ENCODE results near the gene TTYH3. TPM values are rescaled to one million over a fixed set of nuclear protein-coding genes. Genes with fewer than 3 reads are reported as not detected.

TTYH3 gene
- total RNA-seq, 1 experiment from 2014 or later: 187 TPM

DNA sequence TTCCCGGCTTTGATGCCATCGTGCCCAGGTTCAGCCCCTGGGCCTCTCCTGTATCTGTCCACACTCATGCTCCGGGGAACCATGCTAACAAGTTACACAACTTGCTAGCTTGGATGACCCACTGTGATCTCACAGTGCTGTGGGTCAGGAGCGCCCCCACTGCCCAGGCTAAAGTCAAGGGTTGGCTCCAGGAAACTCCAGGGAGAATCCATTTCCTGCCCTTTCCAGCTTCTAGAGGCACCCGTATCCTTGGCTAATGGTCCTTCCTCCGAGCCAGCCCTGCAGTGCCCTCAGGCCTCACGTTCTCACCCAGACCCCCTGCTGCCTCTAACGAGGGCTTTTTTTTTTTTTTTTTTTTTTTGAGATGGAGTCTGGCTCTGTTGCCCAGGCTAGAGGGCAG, 75.7 kb downstream of the TTYH3 start:
- peaks cover 10% of the 10 kb centered on the region for H3K4me1 Mint-ChIP-seq (ENCODE audit: low read depth, unreplicated experiment)
- H3K27ac Mint-ChIP-seq (ENCODE audit: unreplicated experiment): no peak overlapping the region
- H3K4me3 Mint-ChIP-seq (ENCODE audit: low read depth, unreplicated experiment): no peak overlapping the region
- no TSS peak for BruUV-seq (replicated peaks)
- CTCF ChIA-PET: no interaction called here
- H3K36me3 Mint-ChIP-seq (ENCODE audit: insufficient read depth, unreplicated experiment): peaks cover 28% of the 10 kb centered on the region
- no peak for DNase-seq
- H3K9me3 Mint-ChIP-seq (ENCODE audit: low read depth, unreplicated experiment): no peaks in the 10 kb centered on the region
- TF ChIP-seq, protein P1, sequence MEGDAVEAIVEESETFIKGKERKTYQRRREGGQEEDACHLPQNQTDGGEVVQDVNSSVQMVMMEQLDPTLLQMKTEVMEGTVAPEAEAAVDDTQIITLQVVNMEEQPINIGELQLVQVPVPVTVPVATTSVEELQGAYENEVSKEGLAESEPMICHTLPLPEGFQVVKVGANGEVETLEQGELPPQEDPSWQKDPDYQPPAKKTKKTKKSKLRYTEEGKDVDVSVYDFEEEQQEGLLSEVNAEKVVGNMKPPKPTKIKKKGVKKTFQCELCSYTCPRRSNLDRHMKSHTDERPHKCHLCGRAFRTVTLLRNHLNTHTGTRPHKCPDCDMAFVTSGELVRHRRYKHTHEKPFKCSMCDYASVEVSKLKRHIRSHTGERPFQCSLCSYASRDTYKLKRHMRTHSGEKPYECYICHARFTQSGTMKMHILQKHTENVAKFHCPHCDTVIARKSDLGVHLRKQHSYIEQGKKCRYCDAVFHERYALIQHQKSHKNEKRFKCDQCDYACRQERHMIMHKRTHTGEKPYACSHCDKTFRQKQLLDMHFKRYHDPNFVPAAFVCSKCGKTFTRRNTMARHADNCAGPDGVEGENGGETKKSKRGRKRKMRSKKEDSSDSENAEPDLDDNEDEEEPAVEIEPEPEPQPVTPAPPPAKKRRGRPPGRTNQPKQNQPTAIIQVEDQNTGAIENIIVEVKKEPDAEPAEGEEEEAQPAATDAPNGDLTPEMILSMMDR (IDR thresholded peaks at IDR 0.05; ENCODE audit: unreplicated experiment): no peak
- peaks cover 15% of the 10 kb centered on the region for H3K27me3 Mint-ChIP-seq (ENCODE audit: unreplicated experiment)
- intact Hi-C loops (cut with micrococcal nuclease; ENCODE audit: unreplicated experiment): no loop called here

GRCh38 chr7:2708041-2708440, 76.3 kb downstream of the TTYH3 start:
- no peak for DNase-seq
- peaks cover 10% of the 10 kb centered on the region for H3K4me1 Mint-ChIP-seq (ENCODE audit: low read depth, unreplicated experiment)
- BruUV-seq (replicated peaks): no TSS peak
- H3K27me3 Mint-ChIP-seq (ENCODE audit: unreplicated experiment): peaks cover 10% of the 10 kb centered on the region
- no peaks in the 10 kb centered on the region for H3K9me3 Mint-ChIP-seq (ENCODE audit: low read depth, unreplicated experiment)
- intact Hi-C loops (cut with micrococcal nuclease; ENCODE audit: unreplicated experiment): no loop called here
- TF ChIP-seq, protein P1 (IDR thresholded peaks at IDR 0.05; ENCODE audit: unreplicated experiment): no peak
- H3K4me3 Mint-ChIP-seq (ENCODE audit: low read depth, unreplicated experiment): no peak overlapping the region
- CTCF ChIA-PET: no interaction called here
- peaks cover 28% of the 10 kb centered on the region for H3K36me3 Mint-ChIP-seq (ENCODE audit: insufficient read depth, unreplicated experiment)
- H3K27ac Mint-ChIP-seq (ENCODE audit: unreplicated experiment): no peak overlapping the region

DNA sequence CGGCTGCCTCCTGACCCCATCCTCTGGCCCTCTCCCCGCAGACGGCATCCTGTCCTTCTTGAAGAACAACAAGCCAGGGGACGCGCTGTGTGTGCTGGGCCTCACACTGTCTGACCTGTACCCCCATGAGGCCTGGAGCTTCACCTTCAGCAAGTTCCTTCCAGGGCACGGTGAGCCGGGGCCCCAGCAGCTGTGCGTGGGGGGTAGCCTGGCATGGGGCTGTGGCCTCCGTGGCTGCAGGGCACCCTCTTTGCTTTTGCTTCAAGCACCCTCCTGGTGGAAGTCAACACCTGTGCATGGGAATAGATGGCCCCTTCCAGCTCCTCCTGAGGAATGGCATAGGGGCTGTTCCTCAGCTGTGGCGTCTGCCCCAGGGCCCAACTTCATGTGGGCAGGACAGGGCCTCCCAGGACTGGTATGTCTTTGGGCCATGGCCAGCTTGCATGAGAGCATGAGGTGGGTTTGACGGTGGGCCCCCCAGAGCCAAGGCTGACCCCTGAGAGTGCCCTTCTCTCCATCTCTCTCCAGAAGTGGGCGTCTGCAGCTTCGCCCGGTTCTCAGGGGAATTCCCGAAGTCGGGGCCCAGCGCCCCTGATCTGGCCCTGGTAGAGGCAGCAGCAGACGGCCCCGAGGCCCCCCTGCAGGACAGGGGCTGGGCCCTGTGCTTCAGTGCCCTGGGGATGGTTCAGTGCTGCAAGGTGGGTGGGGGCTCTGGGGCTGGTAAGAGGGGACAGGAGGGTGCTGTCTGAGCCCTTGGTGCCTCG, 76.9 kb downstream of the TTYH3 start:
- TF ChIP-seq, protein P1 (IDR thresholded peaks at IDR 0.05; ENCODE audit: unreplicated experiment): no peak
- Mint-ChIP-seq H3K27ac (ENCODE audit: unreplicated experiment) (peak overlapping the region; percentile 39), H3K27me3 (ENCODE audit: unreplicated experiment) (peaks cover 3% of the 10 kb centered on the region), H3K9me3 (ENCODE audit: low read depth, unreplicated experiment) (no peaks in the 10 kb centered on the region), H3K4me1 (ENCODE audit: low read depth, unreplicated experiment) (peaks cover 10% of the 10 kb centered on the region), H3K36me3 (ENCODE audit: insufficient read depth, unreplicated experiment) (peaks cover 28% of the 10 kb centered on the region), H3K4me3 (ENCODE audit: low read depth, unreplicated experiment) (no peak overlapping the region)
- DNase-seq: no peak
- CTCF ChIA-PET: interaction anchor here (0.6 to 5.0 kb wide), 6 partner anchors 37 to 258 kb away, joined by 3 to 26 read pairs (median 5); no protein-coding TSS in a partner anchor
- intact Hi-C loops (cut with micrococcal nuclease; ENCODE audit: unreplicated experiment): no loop called here
- BruUV-seq (replicated peaks): no TSS peak

DNA sequence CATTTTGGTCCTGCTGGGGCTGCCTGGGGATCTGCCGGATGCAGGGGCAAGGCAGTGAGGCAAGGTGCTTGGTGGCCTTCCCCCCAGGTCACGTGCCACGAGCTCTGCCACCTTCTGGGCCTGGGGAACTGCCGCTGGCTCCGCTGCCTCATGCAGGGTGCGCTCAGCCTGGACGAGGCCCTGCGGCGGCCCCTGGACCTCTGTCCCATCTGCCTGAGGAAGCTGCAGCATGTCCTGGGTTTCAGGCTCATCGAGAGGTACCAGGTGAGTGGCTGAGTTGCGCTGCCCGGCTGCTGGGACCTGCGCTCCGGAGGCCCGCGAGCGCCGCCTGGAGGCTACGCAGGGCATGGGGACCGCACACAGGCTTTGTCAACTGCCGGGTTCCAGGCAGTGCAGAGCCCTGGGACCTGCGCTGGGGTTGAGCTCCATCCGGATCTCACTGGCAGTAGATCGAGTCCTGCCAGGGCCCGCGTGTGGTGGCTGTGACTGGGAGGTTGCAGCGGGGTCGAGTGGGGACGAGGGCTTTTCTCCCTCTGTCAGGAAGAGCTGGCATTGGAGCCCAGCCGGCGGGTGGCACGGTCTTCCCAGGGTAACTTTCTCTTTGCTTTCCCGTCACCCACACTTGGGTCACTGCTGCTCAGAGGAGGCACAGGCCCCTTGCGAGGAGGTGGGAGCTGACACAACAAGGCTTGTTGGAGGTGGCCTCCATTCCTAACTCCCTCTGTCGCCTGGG, 77.9 kb downstream of the TTYH3 start:
- Mint-ChIP-seq H3K4me3 (ENCODE audit: low read depth, unreplicated experiment) (peak overlapping the region; percentile 59), H3K9me3 (ENCODE audit: low read depth, unreplicated experiment) (no peaks in the 10 kb centered on the region), H3K36me3 (ENCODE audit: insufficient read depth, unreplicated experiment) (peaks cover 31% of the 10 kb centered on the region), H3K27ac (ENCODE audit: unreplicated experiment) (peak overlapping the region; percentile 39), H3K4me1 (ENCODE audit: low read depth, unreplicated experiment) (peaks cover 10% of the 10 kb centered on the region), H3K27me3 (ENCODE audit: unreplicated experiment) (no peaks in the 10 kb centered on the region)
- TF ChIP-seq, protein P1 (IDR thresholded peaks at IDR 0.05; ENCODE audit: unreplicated experiment): peak; percentile 98
- intact Hi-C loops (cut with micrococcal nuclease; ENCODE audit: unreplicated experiment): no loop called here
- DNase-seq: peak; percentile 92
- CTCF ChIA-PET: interaction anchor here (0.6 to 5.0 kb wide), 22 partner anchors 9 to 330 kb away, joined by 3 to 26 read pairs (median 4); partner anchors contain the start of gene AMZ1
- no TSS peak for BruUV-seq (replicated peaks)

All from Calu3 (cell line).